Uterus (tissue), 2 donors: ENCODE measurements around the gene IRS2.

Experiments used
- CTCF ChIP-seq, 4 experiments: fragments of 200-600 bp in 2 of 4; fragments of 450-650 bp in 2 of 4; sonication (generic) in 2 of 4; IDR thresholded peaks; one replicate each; pipeline ENCODE4 v1.5.1; 2016 to 2019; ENCODE audit warnings: antibody characterized with exemption in 4 of 4, mild to moderate bottlenecking in 2 of 4, moderate library complexity in 1 of 4
- POLR2A ChIP-seq, 2 donors: fragments of 450-650 bp; IDR thresholded peaks; one replicate each; pipeline ENCODE4 v1.6.1; 2016; ENCODE audit warnings: antibody characterized with exemption in 2 of 2, mild to moderate bottlenecking in 1 of 2, moderate library complexity in 1 of 2

GRCh38 chr13:109728791-109729731, 57.3 kb downstream of the IRS2 start:
- no peak for TF ChIP-seq POLR2A (IDR thresholded peaks at IDR 0.05)
- TF ChIP-seq CTCF (IDR thresholded peaks at IDR 0.05): no peak
